NOMO-1 treated with DMSO at 0.1 percent for 48 hours (cell line): Measurements from ENCODE around the gene CDK19.
"Not testable (repeated sequence)": the region's sequence is repeated elsewhere in the genome, so short reads cannot be mapped to it uniquely, and the experiment has no call there.

Experiments
- DNase-seq: peaks from one replicate; lab custom pipeline; 2025; ENCODE audit not compliant: unreplicated experiment; lab: John Stamatoyannopoulos, UW

CDK19 gene

GRCh38 chr6:110590821-110591351 is 224.4 kb downstream of the CDK19 start:
- DNase-seq: no peak

- DNase-seq: no peak
Observed at GRCh38 chr6:110589865-110590513, 225.3 kb downstream of the CDK19 start.

- DNase-seq: no peak
Observed at GRCh38 chr6:110587328-110587727, 227.9 kb downstream of the CDK19 start.

GRCh38 chr6:110581679-110582078 is 233.6 kb downstream of the CDK19 start:
- no peak for DNase-seq

- not testable (repeated sequence) for DNase-seq
Observed at GRCh38 chr6:110577596-110578167, 237.6 kb downstream of the CDK19 start.

- no peak for DNase-seq
Observed at GRCh38 chr6:110575925-110576463, 239.3 kb downstream of the CDK19 start.

GRCh38 chr6:110574817-110575216 is 240.5 kb downstream of the CDK19 start:
- DNase-seq: no peak

- DNase-seq: no peak
Observed at GRCh38 chr6:110573537-110573936, 241.7 kb downstream of the CDK19 start.

GRCh38 chr6:110573136-110573535 is 242.1 kb downstream of the CDK19 start:
- no peak for DNase-seq

- DNase-seq: no peak
Observed at GRCh38 chr6:110567957-110568696, 247.1 kb downstream of the CDK19 start.

- no peak for DNase-seq
Observed at GRCh38 chr6:110566346-110567125, 248.7 kb downstream of the CDK19 start.

- no peak for DNase-seq
Observed at GRCh38 chr6:110564703-110565421, 250.4 kb downstream of the CDK19 start.

- no peak for DNase-seq
Observed at GRCh38 chr6:110563711-110564110, 251.6 kb downstream of the CDK19 start.

- DNase-seq: no peak
Observed at GRCh38 chr6:110562316-110562915, 252.9 kb downstream of the CDK19 start.

- no peak for DNase-seq
Observed at GRCh38 chr6:110561696-110562095, 253.6 kb downstream of the CDK19 start.

GRCh38 chr6:110561008-110561396 is 254.3 kb downstream of the CDK19 start:
- no peak for DNase-seq

- no peak for DNase-seq
Observed at GRCh38 chr6:110560239-110561007, 254.8 kb downstream of the CDK19 start.
